NCI-H345 (cell line): ENCODE measurements around the gene PRSS8.

Experiments
- DNase-seq: peaks from one replicate; lab custom pipeline; 2025; lab: John Stamatoyannopoulos, UW

Gene PRSS8

GRCh38 chr16:31128711-31129567 is 6.6 kb downstream of the PRSS8 start:
- no peak for DNase-seq

GRCh38 chr16:31127182-31127581 is 8.3 kb downstream of the PRSS8 start:
- no peak for DNase-seq

GRCh38 chr16:31125844-31126243 is 9.7 kb downstream of the PRSS8 start:
- DNase-seq = no peak

- no peak for DNase-seq
These were observed 15.4 kb downstream of the PRSS8 start for GRCh38 chr16:31120129-31120528.

GRCh38 chr16:31118223-31119155 is 17.0 kb downstream of the PRSS8 start:
- DNase-seq = no peak

- peak; percentile 100 for DNase-seq
These were observed 17.9 kb downstream of the PRSS8 start, which contains the start of gene KAT8 for GRCh38 chr16:31117384-31118222. KAT8 (plus strand) TSS chr16:31117664; CDS start chr16:31117682, 18 bp downstream.

- DNase-seq = no peak
These were observed 21.1 kb downstream of the PRSS8 start for GRCh38 chr16:31114468-31114867.

- no peak for DNase-seq
These were observed 22.1 kb downstream of the PRSS8 start for GRCh38 chr16:31113121-31114120.

- no peak for DNase-seq
These were observed 22.8 kb downstream of the PRSS8 start for GRCh38 chr16:31112711-31113110.

- DNase-seq = no peak
These were observed 23.6 kb downstream of the PRSS8 start for GRCh38 chr16:31111881-31112466.

GRCh38 chr16:31110106-31111034 is 25.2 kb downstream of the PRSS8 start:
- DNase-seq = no peak

- DNase-seq = no peak
These were observed 25.9 kb downstream of the PRSS8 start for GRCh38 chr16:31109622-31110021.

- no peak for DNase-seq
These were observed 26.6 kb downstream of the PRSS8 start for GRCh38 chr16:31108794-31109558.

- DNase-seq = peak; percentile 87
These were observed 27.3 kb downstream of the PRSS8 start, which contains the start of gene BCKDK for GRCh38 chr16:31108035-31108793. BCKDK (plus strand) TSS chr16:31108386; CDS start chr16:31109224, 838 bp downstream.

- DNase-seq = no peak
These were observed 28.1 kb downstream of the PRSS8 start for GRCh38 chr16:31107465-31107867.

- DNase-seq = no peak
These were observed 28.7 kb downstream of the PRSS8 start for GRCh38 chr16:31106509-31107464.
